SK-N-SH (cell line): ENCODE data around the gene ESD. TPM values are rescaled to one million over a fixed set of nuclear protein-coding genes. Genes with fewer than 3 reads are reported as not detected.

Experiments used
- CTCF ChIA-PET: fragments of 300-600, 350-600 bp; formaldehyde crosslinking; extraction: SDS; loops from one replicate; lab custom pipeline; 2021; lab: Yijun Ruan, JAX
- POLR2A ChIA-PET: fragments of 350-600 bp; sonication (Branson Sonifier 250); formaldehyde crosslinking; extraction: SDS; loops from one replicate; lab custom pipeline; 2020; ENCODE audit warnings: antibody characterized with exemption, inconsistent platforms; lab: Yijun Ruan, JAX
- DNase-seq: peaks from one replicate; pipeline ENCODE4 v3.0.0; 2012
- H2AFZ ChIP-seq: fragments of 200-600 bp; sonication (generic); 2 replicates; pipeline ENCODE4 v1.8.1; 2016; ENCODE audit warnings: antibody characterized with exemption, mild to moderate bottlenecking, low read depth
- H3F3A ChIP-seq: fragments of 200-600 bp; sonication (generic); replicated peaks from 2 replicates; pipeline ENCODE3; 2016; ENCODE audit warnings: antibody characterized with exemption, mild to moderate bottlenecking; ENCODE audit not compliant: insufficient read depth
- H3K27ac ChIP-seq, 2 experiments: fragments of 200-500 bp in 1 of 2; fragments of 200-600 bp in 1 of 2; sonication (Bioruptor generic) in 1 of 2; sonication (generic), shearing (Covaris generic) in 1 of 2; 2 replicates each; pipeline versions ENCODE4 v1.5.1 to v1.6.1; 2014 to 2016; ENCODE audit warnings: low read depth in 2 of 2, inconsistent platforms in 1 of 2, low read length in 1 of 2, mild to moderate bottlenecking in 1 of 2, mixed read lengths in 1 of 2
- H3K27me3 ChIP-seq: fragments of 200-600 bp; sonication (generic), shearing (Covaris generic); 2 replicates; pipeline ENCODE4 v1.6.1; 2016; ENCODE audit warnings: mixed run types; ENCODE audit not compliant: insufficient read depth
- H3K36me3 ChIP-seq, 2 experiments: fragments of 200-500 bp in 1 of 2; fragments of 200-600 bp in 1 of 2; sonication (Bioruptor generic) in 1 of 2; sonication (generic) in 1 of 2; replicated peaks in 1 of 2; 2 replicates each; pipeline versions ENCODE3 to v1.5.1; 2014 to 2016; ENCODE audit warnings: low read length in 1 of 2, mild to moderate bottlenecking in 1 of 2; ENCODE audit not compliant: insufficient read depth in 2 of 2, control insufficient read depth in 1 of 2
- H3K4me1 ChIP-seq, 2 experiments: fragments of 200-500 bp in 1 of 2; fragments of 200-600 bp in 1 of 2; sonication (Bioruptor generic) in 1 of 2; sonication (generic), shearing (Covaris generic) in 1 of 2; 2 replicates each; pipeline versions ENCODE4 v1.5.1 to v1.6.1; 2014 to 2016; ENCODE audit warnings: low read depth in 1 of 2, low read length in 1 of 2, mixed run types in 1 of 2; ENCODE audit not compliant: insufficient read depth in 2 of 2, control insufficient read depth in 1 of 2
- H3K4me2 ChIP-seq: fragments of 200-600 bp; sonication (generic), shearing (Covaris generic); 2 replicates; pipeline ENCODE4 v1.6.1; 2017; ENCODE audit warnings: mixed run types
- H3K4me3 ChIP-seq, 2 experiments: fragments of 200-500 bp in 1 of 2; fragments of 200-600 bp in 1 of 2; sonication (Bioruptor generic) in 1 of 2; sonication (generic), shearing (Covaris generic) in 1 of 2; 2 replicates each; pipeline versions ENCODE4 v1.5.1 to v1.8.1; 2014 to 2016; ENCODE audit warnings: low read depth in 2 of 2, inconsistent platforms in 1 of 2, low read length in 1 of 2, mild to moderate bottlenecking in 1 of 2, mixed read lengths in 1 of 2, moderate library complexity in 1 of 2
- H3K79me2 ChIP-seq: fragments of 200-600 bp; sonication (generic); 2 replicates; pipeline ENCODE4 v1.8.1; 2017; ENCODE audit warnings: mild to moderate bottlenecking; ENCODE audit not compliant: insufficient read depth
- H3K9ac ChIP-seq: fragments of 200-600 bp; sonication (generic); 2 replicates; pipeline ENCODE4 v1.6.1; 2017; ENCODE audit warnings: mixed run types
- H3K9me2 ChIP-seq: fragments of 200-600 bp; sonication (generic); 2 replicates; pipeline ENCODE4 v1.6.1; 2017; ENCODE audit warnings: mixed run types
- H3K9me3 ChIP-seq: fragments of 200-600 bp; sonication (generic); 2 replicates; pipeline ENCODE4 v1.6.1; 2017; ENCODE audit warnings: mixed run types, mild to moderate bottlenecking, moderate library complexity
- H4K20me1 ChIP-seq: fragments of 200-600 bp; sonication (generic); 2 replicates; pipeline ENCODE4 v1.6.1; 2017; ENCODE audit warnings: mild to moderate bottlenecking, mixed run types; ENCODE audit not compliant: insufficient read depth
- CHD2 ChIP-seq: fragments of 150-350 bp; IDR thresholded peaks from 2 replicates; pipeline ENCODE4 v1.6.1; 2018; ENCODE audit warnings: low read length; ENCODE audit not compliant: partially characterized antibody
- ELF1 ChIP-seq: IDR thresholded peaks from 2 replicates; pipeline ENCODE4 v1.4.0; 2012
- EP300 ChIP-seq, 2 experiments: IDR thresholded peaks; 2 replicates each; pipeline versions ENCODE4 v1.4.0 to v1.6.1; 2012; ENCODE audit warnings: borderline replicate concordance in 1 of 2, low read depth in 1 of 2, low read length in 1 of 2
- EZH2phosphoT487 ChIP-seq: fragments of 200-600 bp; sonication (generic); IDR thresholded peaks from 2 replicates; pipeline ENCODE4 v1.6.1; 2017; ENCODE audit warnings: low read depth, mixed run types, mild to moderate bottlenecking, antibody characterized with exemption, moderate library complexity, borderline replicate concordance
- FOSL2 ChIP-seq: IDR thresholded peaks from 2 replicates; pipeline ENCODE4 v1.4.0; 2012; ENCODE audit warnings: low read depth, mild to moderate bottlenecking, moderate library complexity, borderline replicate concordance
- FOXJ3 ChIP-seq: sonication (generic); formaldehyde crosslinking; IDR thresholded peaks from 2 replicates; pipeline ENCODE4 v1.5.1; 2020; ENCODE audit warnings: mild to moderate bottlenecking, missing genetic modification reagents
- FOXM1 ChIP-seq: IDR thresholded peaks from 2 replicates; pipeline ENCODE4 v1.4.0; 2012; ENCODE audit warnings: low read depth, mild to moderate bottlenecking
- GABPA ChIP-seq: IDR thresholded peaks from 2 replicates; pipeline ENCODE4 v1.4.0; 2012; ENCODE audit warnings: low read depth, mild to moderate bottlenecking
- GATA2 ChIP-seq: sonication (generic); formaldehyde crosslinking; IDR thresholded peaks from 2 replicates; pipeline ENCODE4 v1.5.0; 2020; ENCODE audit warnings: mild to moderate bottlenecking, missing genetic modification reagents
- JUND ChIP-seq: IDR thresholded peaks from 2 replicates; pipeline ENCODE4 v1.4.0; 2012
- MEF2A ChIP-seq: IDR thresholded peaks from 2 replicates; pipeline ENCODE4 v1.4.0; 2012; ENCODE audit warnings: low read depth, borderline replicate concordance
- MXI1 ChIP-seq: IDR thresholded peaks from 2 replicates; pipeline ENCODE4 v1.6.1; 2012; ENCODE audit warnings: mild to moderate bottlenecking, low read depth, low read length, improper control_type of control experiment
- NRF1 ChIP-seq: IDR thresholded peaks from 2 replicates; pipeline ENCODE4 v1.6.1; 2012; ENCODE audit warnings: low read depth, mild to moderate bottlenecking, low read length
- RAD21 ChIP-seq: IDR thresholded peaks from 2 replicates; pipeline ENCODE4 v1.6.1; 2012; ENCODE audit warnings: mild to moderate bottlenecking, low read length
- RCOR1 ChIP-seq: fragments of 150-350 bp; IDR thresholded peaks from 2 replicates; pipeline ENCODE4 v1.6.1; 2017; ENCODE audit warnings: antibody characterized with exemption, low read length
- RFX5 ChIP-seq: IDR thresholded peaks from 2 replicates; pipeline ENCODE4 v1.6.1; 2012; ENCODE audit warnings: mild to moderate bottlenecking, improper control_type of control experiment, low read length
- RXRA ChIP-seq: IDR thresholded peaks from 2 replicates; pipeline ENCODE4 v1.4.0; 2012; ENCODE audit warnings: low read depth, mild to moderate bottlenecking, borderline replicate concordance
- SIN3A ChIP-seq: IDR thresholded peaks from 2 replicates; pipeline ENCODE4 v1.6.1; 2012; ENCODE audit warnings: low read depth, mild to moderate bottlenecking, low read length, moderate library complexity, borderline replicate concordance
- SMC3 ChIP-seq: IDR thresholded peaks from 2 replicates; pipeline ENCODE4 v1.6.1; 2012; ENCODE audit warnings: low read depth, low read length, improper control_type of control experiment
- TAF1 ChIP-seq: IDR thresholded peaks from 2 replicates; pipeline ENCODE4 v1.6.1; 2012; ENCODE audit warnings: low read depth, mild to moderate bottlenecking, low read length, moderate library complexity, borderline replicate concordance
- TCF12 ChIP-seq: IDR thresholded peaks from 2 replicates; pipeline ENCODE4 v1.4.0; 2012
- YY1 ChIP-seq: IDR thresholded peaks from 2 replicates; pipeline ENCODE4 v1.4.0; 2012; ENCODE audit warnings: low read depth, mild to moderate bottlenecking
- WGBS: methylation state at CpG from one replicate; pipeline ENCODE4 v1.1.6; 2017; ENCODE audit warnings: low lambda C conversion rate; 5-methylcytosine and 5-hydroxymethylcytosine counted together
- polyA plus RNA-seq, 3 experiments: library from polyadenylated mRNA; depleted of rRNA; stranded (reverse); fragments of >200 nt; gene quantifications; 2 replicates each; pipeline ENCODE4 v1.2.3, GENCODE V29; 2012
- TF ChIP-seq, protein P1 (sequence below): IDR thresholded peaks from 2 replicates; pipeline ENCODE4 v1.6.1; 2012; ENCODE audit warnings: mild to moderate bottlenecking, low read depth, low read length, moderate library complexity
- TF ChIP-seq, protein P2 (sequence below): fragments of 200-600 bp; sonication (generic); IDR thresholded peaks from 2 replicates; pipeline ENCODE4 v1.6.1; 2017; ENCODE audit warnings: antibody characterized with exemption, mild to moderate bottlenecking, moderate library complexity
- TF ChIP-seq, protein P3 (sequence below): IDR thresholded peaks from 2 replicates; pipeline ENCODE4; 2012
- TF ChIP-seq, protein P4 (sequence below): IDR thresholded peaks from 2 replicates; pipeline ENCODE4 v1.4.0; 2012; ENCODE audit warnings: low read depth, borderline replicate concordance
- TF ChIP-seq, protein P5 (sequence below): IDR thresholded peaks from 2 replicates; pipeline ENCODE4 v1.4.0; 2012; ENCODE audit warnings: low read depth
- TF ChIP-seq, protein P6 (sequence below): fragments of 150-350 bp; IDR thresholded peaks from 2 replicates; pipeline ENCODE4 v1.6.1; 2017; ENCODE audit warnings: antibody characterized with exemption, low read length, low read depth, borderline replicate concordance

The ESD gene
- polyA plus RNA-seq, 1 of the 3 experiments (the other 2 are of a cell fraction), result 80.9 TPM

DNA sequence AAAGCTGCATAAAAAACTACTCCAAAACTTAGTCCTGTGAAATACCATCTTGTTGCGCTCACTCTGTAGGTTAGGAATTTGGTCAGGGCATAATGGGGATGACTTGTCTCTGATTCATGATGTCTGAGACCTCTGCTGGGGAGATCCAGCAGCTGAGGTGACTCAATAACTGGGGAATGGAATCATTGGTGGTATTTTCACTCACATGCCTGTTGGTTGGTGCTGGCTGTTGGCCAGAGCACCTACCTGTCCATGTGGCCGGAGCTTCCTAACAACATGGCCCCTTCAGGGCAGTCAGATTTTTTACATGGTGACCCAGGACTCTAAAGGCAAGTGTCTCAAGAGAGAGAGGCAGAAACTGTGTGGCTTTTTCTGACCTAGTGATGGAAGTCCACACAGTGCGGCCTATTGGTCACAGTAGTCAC is 7.4 kb upstream of the ESD start:
- no peaks in the 10 kb centered on the region for H3K36me3 ChIP-seq
- POLR2A ChIA-PET, result no interaction called here
- H3K27ac ChIP-seq, result peak overlapping the region in 1 of 2 experiments; percentile 66; a peak in 2 of 4 replicates
- H4K20me1 ChIP-seq, result no peaks in the 10 kb centered on the region
- no peak overlapping the region for H3K4me2 ChIP-seq
- H3K4me3 ChIP-seq, result no peak overlapping the region
- DNase-seq, result no peak
- CTCF ChIA-PET, result no interaction called here
- peaks cover 14% of the 10 kb centered on the region for H3F3A ChIP-seq
- no peaks in the 10 kb centered on the region; a peak in 1 of 4 replicates for H3K4me1 ChIP-seq
- H3K9me3 ChIP-seq, result no peaks in the 10 kb centered on the region
- H2AFZ ChIP-seq, result no peak overlapping the region
- no peak overlapping the region for H3K9ac ChIP-seq
- H3K79me2 ChIP-seq, result no peaks in the 10 kb centered on the region
- WGBS, result 40% methylated on average over 3 of the region's 3 CpGs
- H3K9me2 ChIP-seq, result no peaks in the 10 kb centered on the region
- no peaks in the 10 kb centered on the region for H3K27me3 ChIP-seq
- TF ChIP-seq TCF12, result peak; percentile 90
- TF ChIP-seq GATA2 (CRISPR knock-in tag), result no peak
- no peak for TF ChIP-seq GABPA
- TF ChIP-seq EZH2phosphoT487, result no peak
- no peak for TF ChIP-seq FOXJ3 (CRISPR knock-in tag)
- TF ChIP-seq, protein P1, sequence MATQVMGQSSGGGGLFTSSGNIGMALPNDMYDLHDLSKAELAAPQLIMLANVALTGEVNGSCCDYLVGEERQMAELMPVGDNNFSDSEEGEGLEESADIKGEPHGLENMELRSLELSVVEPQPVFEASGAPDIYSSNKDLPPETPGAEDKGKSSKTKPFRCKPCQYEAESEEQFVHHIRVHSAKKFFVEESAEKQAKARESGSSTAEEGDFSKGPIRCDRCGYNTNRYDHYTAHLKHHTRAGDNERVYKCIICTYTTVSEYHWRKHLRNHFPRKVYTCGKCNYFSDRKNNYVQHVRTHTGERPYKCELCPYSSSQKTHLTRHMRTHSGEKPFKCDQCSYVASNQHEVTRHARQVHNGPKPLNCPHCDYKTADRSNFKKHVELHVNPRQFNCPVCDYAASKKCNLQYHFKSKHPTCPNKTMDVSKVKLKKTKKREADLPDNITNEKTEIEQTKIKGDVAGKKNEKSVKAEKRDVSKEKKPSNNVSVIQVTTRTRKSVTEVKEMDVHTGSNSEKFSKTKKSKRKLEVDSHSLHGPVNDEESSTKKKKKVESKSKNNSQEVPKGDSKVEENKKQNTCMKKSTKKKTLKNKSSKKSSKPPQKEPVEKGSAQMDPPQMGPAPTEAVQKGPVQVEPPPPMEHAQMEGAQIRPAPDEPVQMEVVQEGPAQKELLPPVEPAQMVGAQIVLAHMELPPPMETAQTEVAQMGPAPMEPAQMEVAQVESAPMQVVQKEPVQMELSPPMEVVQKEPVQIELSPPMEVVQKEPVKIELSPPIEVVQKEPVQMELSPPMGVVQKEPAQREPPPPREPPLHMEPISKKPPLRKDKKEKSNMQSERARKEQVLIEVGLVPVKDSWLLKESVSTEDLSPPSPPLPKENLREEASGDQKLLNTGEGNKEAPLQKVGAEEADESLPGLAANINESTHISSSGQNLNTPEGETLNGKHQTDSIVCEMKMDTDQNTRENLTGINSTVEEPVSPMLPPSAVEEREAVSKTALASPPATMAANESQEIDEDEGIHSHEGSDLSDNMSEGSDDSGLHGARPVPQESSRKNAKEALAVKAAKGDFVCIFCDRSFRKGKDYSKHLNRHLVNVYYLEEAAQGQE, result no peak
- TF ChIP-seq, protein P2, sequence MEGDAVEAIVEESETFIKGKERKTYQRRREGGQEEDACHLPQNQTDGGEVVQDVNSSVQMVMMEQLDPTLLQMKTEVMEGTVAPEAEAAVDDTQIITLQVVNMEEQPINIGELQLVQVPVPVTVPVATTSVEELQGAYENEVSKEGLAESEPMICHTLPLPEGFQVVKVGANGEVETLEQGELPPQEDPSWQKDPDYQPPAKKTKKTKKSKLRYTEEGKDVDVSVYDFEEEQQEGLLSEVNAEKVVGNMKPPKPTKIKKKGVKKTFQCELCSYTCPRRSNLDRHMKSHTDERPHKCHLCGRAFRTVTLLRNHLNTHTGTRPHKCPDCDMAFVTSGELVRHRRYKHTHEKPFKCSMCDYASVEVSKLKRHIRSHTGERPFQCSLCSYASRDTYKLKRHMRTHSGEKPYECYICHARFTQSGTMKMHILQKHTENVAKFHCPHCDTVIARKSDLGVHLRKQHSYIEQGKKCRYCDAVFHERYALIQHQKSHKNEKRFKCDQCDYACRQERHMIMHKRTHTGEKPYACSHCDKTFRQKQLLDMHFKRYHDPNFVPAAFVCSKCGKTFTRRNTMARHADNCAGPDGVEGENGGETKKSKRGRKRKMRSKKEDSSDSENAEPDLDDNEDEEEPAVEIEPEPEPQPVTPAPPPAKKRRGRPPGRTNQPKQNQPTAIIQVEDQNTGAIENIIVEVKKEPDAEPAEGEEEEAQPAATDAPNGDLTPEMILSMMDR, result no peak; the same call in 1 of the 2 replicates
- TF ChIP-seq TAF1, result no peak
- TF ChIP-seq FOSL2, result peak; percentile 99
- TF ChIP-seq NRF1, result no peak
- peak; percentile 67; the same call in 1 of the 2 replicates for TF ChIP-seq YY1
- TF ChIP-seq, protein P3, sequence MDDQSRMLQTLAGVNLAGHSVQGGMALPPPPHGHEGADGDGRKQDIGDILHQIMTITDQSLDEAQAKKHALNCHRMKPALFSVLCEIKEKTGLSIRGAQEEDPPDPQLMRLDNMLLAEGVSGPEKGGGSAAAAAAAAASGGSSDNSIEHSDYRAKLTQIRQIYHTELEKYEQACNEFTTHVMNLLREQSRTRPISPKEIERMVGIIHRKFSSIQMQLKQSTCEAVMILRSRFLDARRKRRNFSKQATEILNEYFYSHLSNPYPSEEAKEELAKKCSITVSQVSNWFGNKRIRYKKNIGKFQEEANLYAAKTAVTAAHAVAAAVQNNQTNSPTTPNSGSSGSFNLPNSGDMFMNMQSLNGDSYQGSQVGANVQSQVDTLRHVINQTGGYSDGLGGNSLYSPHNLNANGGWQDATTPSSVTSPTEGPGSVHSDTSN, result peak; percentile 81
- TF ChIP-seq, protein P4, sequence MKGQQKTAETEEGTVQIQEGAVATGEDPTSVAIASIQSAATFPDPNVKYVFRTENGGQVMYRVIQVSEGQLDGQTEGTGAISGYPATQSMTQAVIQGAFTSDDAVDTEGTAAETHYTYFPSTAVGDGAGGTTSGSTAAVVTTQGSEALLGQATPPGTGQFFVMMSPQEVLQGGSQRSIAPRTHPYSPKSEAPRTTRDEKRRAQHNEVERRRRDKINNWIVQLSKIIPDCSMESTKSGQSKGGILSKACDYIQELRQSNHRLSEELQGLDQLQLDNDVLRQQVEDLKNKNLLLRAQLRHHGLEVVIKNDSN, result 0 out of 2 replicates have a peak, but pooled peaks have one; percentile 5
- peak; percentile 95 for TF ChIP-seq JUND
- TF ChIP-seq RXRA, result peak; percentile 79; the same call in 1 of the 2 replicates
- TF ChIP-seq, protein P5, sequence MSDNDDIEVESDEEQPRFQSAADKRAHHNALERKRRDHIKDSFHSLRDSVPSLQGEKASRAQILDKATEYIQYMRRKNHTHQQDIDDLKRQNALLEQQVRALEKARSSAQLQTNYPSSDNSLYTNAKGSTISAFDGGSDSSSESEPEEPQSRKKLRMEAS, result peak; percentile 76; the same call in 1 of the 2 replicates
- no peak for TF ChIP-seq MXI1
- TF ChIP-seq RCOR1, result no peak
- peak; percentile 39; the same call in 1 of the 2 replicates for TF ChIP-seq FOXM1
- no peak for TF ChIP-seq MEF2A
- peak; percentile 33; the same call in 1 of the 2 replicates for TF ChIP-seq SIN3A
- TF ChIP-seq, protein P6, sequence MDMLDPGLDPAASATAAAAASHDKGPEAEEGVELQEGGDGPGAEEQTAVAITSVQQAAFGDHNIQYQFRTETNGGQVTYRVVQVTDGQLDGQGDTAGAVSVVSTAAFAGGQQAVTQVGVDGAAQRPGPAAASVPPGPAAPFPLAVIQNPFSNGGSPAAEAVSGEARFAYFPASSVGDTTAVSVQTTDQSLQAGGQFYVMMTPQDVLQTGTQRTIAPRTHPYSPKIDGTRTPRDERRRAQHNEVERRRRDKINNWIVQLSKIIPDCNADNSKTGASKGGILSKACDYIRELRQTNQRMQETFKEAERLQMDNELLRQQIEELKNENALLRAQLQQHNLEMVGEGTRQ, result no peak
- no peak for TF ChIP-seq SMC3
- no peak for TF ChIP-seq RAD21
- peak in 1 of 2 experiments; percentile 93; a peak in 2 of 4 replicates for TF ChIP-seq EP300 (IDR thresholded peaks at IDR 0.05; ENCODE audit: borderline replicate concordance in 1 of 2, low read depth in 1 of 2, low read length in 1 of 2)
- no peak for TF ChIP-seq CHD2
- no peak for TF ChIP-seq RFX5
- TF ChIP-seq ELF1, result no peak
